Kidney (tissue), 14 donors: ENCODE results near the gene UBAP1L. TPM values are rescaled to one million over a fixed set of nuclear protein-coding genes. Genes with fewer than 3 reads are reported as not detected.
"Not testable (repeated sequence)": the region's sequence is repeated elsewhere in the genome, so short reads cannot be mapped to it uniquely, and the experiment has no call there.

Experiments
- DNase-seq, 5 donors: peaks; one replicate each; pipeline ENCODE4 v3.0.0-alpha.2; 2013 to 2020
- FAIRE-seq: peaks from 2 replicates; lab custom pipeline; 2012; peaks lifted over from hg19 to GRCh38; lab: Jason Lieb, UNC
- H3K27ac ChIP-seq, 2 donors: one replicate each; pipeline ENCODE4 v1.7.0; 2013; ENCODE audit warnings: low read depth in 2 of 2, low read length in 2 of 2, inconsistent platforms in 1 of 2
- H3K27me3 ChIP-seq: one replicate; pipeline ENCODE4 v1.7.1; 2013; ENCODE audit warnings: low read length, inconsistent platforms; ENCODE audit not compliant: control insufficient read depth, insufficient read depth
- H3K36me3 ChIP-seq, 3 donors: one replicate each; pipeline versions ENCODE4 v1.7.0 to v1.7.1; 2013; ENCODE audit warnings: low read length in 3 of 3, control low read depth in 1 of 3, inconsistent platforms in 1 of 3; ENCODE audit not compliant: insufficient read depth in 3 of 3, control insufficient read depth in 2 of 3
- H3K4me1 ChIP-seq, 3 donors: one replicate each; pipeline versions ENCODE4 v1.7.0 to v1.7.1; 2013; ENCODE audit warnings: low read length in 3 of 3, inconsistent platforms in 1 of 3, low read depth in 1 of 3; ENCODE audit not compliant: control insufficient read depth in 2 of 3, insufficient read depth in 2 of 3
- H3K4me3 ChIP-seq, 3 donors: one replicate each; pipeline versions ENCODE4 v1.7.0 to v1.8.1; 2013; ENCODE audit warnings: low read length in 3 of 3, control low read depth in 1 of 3, inconsistent platforms in 1 of 3
- H3K9ac ChIP-seq, 3 donors: one replicate each; pipeline versions ENCODE4 v1.7.0 to v1.7.1; 2013; ENCODE audit warnings: low read length in 3 of 3, control low read depth in 1 of 3, inconsistent platforms in 1 of 3
- H3K9me3 ChIP-seq, 3 donors: one replicate each; pipeline versions ENCODE4 v1.7.0 to v1.7.1; 2013; ENCODE audit warnings: low read length in 3 of 3, control low read depth in 1 of 3, inconsistent platforms in 1 of 3; ENCODE audit not compliant: control insufficient read depth in 2 of 3, insufficient read depth in 1 of 3
- intact Hi-C: fragments of 100-400 bp; cut with DNase I; formaldehyde crosslinking; loops from one replicate; pipeline ENCODE4 v1.11.1; 2022
- polyA plus RNA-seq: library from polyadenylated mRNA; stranded (reverse); fragments of 350-450 nt; fragmentation: Illumina TruSeq; extraction: RNeasy Lipid Tissue Mini Kit (QIAGEN cat#74804); gene quantifications from one replicate; pipeline ENCODE4 v1.2.3, GENCODE V29; 2014; ENCODE audit warnings: low read depth, low replicate concordance; ENCODE audit not compliant: insufficient read depth
- total RNA-seq: library from RNA; stranded (reverse); fragmentation: NEBNext Ultra II Directional; extraction: Animal tissue kit (Norgen Biotek cat#: 25700); gene quantifications from one replicate; pipeline ENCODE4 v1.2.1, GENCODE V29; 2021
- TF ChIP-seq, protein P1 (sequence below): IDR thresholded peaks from 3 replicates; pipeline ENCODE4 v1.5.1; 2012; ENCODE audit warnings: mild to moderate bottlenecking, moderate library complexity, borderline replicate concordance; ENCODE audit not compliant: insufficient read depth; ENCODE audit errors: extremely low read depth
- donor health status: control.
- donor health status: control.
- donor health status: control.
- donor health status: control.
- donor health status: control.
- donor health status: DM: yes; HTN: yes; CAD: no.
- donor health status: Normal renal cell carcinoma (clear cell type).

UBAP1L gene
- total and polyA plus RNA-seq, 2 donors from 2014 or later = 2.1 to 5.4 TPM

DNA sequence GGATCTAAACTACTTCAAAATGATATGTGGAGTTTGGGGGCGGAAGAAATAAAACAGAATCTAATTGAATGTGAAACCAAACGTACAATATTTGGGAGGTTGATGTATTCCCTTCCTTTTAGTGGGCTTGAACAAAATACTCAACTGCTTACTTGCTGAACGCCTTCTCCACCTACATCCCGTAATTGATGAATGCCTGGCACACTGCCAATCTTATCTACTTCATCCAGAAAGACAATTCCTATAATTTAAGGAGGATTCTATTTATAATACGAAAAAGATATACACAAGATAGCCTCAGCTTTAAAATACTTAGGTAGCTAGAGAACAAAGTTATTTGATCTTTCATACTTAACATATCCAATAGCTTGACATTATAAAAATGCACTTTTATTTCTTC, 41.7 kb upstream of the UBAP1L start:
- intact Hi-C loops = no loop called here
- peaks cover 8 to 49% (median 23%) of the 10 kb centered on the region in 3 donors for H3K36me3 ChIP-seq
- no peaks in the 10 kb centered on the region for H3K9me3 ChIP-seq
- H3K4me3 ChIP-seq = no peak overlapping the region
- no peak overlapping the region for H3K27ac ChIP-seq
- FAIRE-seq = no peak
- H3K4me1 ChIP-seq = peaks cover 0 to 9% (median 0%) of the 10 kb centered on the region in 3 donors
- H3K9ac ChIP-seq = no peak overlapping the region
- no peak for DNase-seq
- no peaks in the 10 kb centered on the region for H3K27me3 ChIP-seq
- TF ChIP-seq, protein P1, sequence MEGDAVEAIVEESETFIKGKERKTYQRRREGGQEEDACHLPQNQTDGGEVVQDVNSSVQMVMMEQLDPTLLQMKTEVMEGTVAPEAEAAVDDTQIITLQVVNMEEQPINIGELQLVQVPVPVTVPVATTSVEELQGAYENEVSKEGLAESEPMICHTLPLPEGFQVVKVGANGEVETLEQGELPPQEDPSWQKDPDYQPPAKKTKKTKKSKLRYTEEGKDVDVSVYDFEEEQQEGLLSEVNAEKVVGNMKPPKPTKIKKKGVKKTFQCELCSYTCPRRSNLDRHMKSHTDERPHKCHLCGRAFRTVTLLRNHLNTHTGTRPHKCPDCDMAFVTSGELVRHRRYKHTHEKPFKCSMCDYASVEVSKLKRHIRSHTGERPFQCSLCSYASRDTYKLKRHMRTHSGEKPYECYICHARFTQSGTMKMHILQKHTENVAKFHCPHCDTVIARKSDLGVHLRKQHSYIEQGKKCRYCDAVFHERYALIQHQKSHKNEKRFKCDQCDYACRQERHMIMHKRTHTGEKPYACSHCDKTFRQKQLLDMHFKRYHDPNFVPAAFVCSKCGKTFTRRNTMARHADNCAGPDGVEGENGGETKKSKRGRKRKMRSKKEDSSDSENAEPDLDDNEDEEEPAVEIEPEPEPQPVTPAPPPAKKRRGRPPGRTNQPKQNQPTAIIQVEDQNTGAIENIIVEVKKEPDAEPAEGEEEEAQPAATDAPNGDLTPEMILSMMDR = no peak

DNA sequence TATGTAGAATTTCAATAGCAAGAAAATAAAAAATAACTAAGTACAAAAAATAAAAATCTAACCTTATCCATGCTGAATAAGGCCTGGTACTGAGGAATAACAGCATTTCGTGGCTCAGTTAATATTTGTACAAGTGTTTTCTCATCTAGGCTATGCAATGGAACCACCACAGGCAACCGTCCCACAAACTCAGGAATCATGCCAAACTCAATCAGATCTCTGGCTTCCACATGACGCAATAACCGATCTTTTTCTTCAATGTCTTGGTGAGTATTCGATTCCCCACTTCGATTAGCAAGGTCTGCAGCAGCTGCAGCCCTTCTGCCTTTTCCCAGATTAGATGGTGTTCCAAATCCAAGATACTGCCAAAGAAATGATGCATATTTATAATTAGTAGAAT, 39.7 kb upstream of the UBAP1L start:
- no peak overlapping the region for H3K27ac ChIP-seq
- DNase-seq = no peak
- TF ChIP-seq, protein P1 = no peak
- no peaks in the 10 kb centered on the region for H3K27me3 ChIP-seq
- H3K9me3 ChIP-seq = no peaks in the 10 kb centered on the region
- H3K4me3 ChIP-seq = no peak overlapping the region
- no peak for FAIRE-seq
- no peaks in the 10 kb centered on the region for H3K4me1 ChIP-seq
- H3K9ac ChIP-seq = no peak overlapping the region
- intact Hi-C loops = no loop called here
- H3K36me3 ChIP-seq = peaks cover 10 to 49% (median 26%) of the 10 kb centered on the region in 3 donors

DNA sequence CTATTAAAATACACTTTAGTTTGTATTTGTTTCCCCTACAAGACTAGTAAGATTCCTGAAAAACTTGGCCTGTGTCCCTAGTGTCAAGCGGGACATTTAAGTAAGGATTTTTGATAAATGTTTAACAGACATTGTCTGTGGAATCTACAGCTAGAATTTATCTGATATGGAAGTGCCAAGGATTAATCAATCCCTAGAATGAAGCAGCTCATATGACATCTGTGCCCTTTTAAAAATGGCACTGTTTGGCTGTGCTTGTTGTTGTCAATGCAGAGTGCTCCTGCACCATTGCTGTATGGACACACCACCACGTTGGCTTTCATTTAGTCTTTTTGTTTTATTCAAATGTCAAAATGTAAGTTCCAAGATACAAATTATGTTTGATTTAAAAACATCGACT, 32.9 kb upstream of the UBAP1L start:
- Histone ChIP-seq H3K4me1 (no peaks in the 10 kb centered on the region), H3K27ac (no peak overlapping the region), H3K9me3 (no peaks in the 10 kb centered on the region), H3K9ac (no peak overlapping the region), H3K27me3 (no peaks in the 10 kb centered on the region), H3K36me3 (peaks cover 3 to 15% (median 4%) of the 10 kb centered on the region in 3 donors), H3K4me3 (no peak overlapping the region)
- TF ChIP-seq, protein P1 = no peak
- no peak for DNase-seq
- intact Hi-C loops = no loop called here
- no peak for FAIRE-seq

DNA sequence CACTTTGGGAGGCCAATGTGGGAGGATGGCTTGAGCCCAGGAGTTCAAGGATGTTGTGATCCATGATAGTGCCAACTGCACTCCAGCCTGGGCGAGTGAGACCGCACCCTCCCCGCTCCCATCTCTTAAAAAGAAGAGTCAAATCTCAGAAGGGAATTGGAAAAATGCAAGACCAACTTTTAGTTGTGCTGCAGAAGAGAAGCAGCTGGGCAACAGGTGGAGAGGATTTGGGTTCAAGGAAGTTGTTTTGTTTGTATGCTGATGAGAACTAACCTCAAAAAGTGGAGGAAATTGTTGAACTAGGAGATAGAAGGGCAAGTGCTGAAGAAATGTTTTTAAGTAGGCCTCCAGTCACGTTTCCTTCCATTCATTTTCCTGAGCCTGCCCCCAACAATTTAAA, 31.4 kb upstream of the UBAP1L start:
- H3K4me1 ChIP-seq = no peaks in the 10 kb centered on the region
- no peak overlapping the region for H3K27ac ChIP-seq
- no peak overlapping the region for H3K4me3 ChIP-seq
- intact Hi-C loops = no loop called here
- peaks cover 3 to 15% (median 4%) of the 10 kb centered on the region in 3 donors for H3K36me3 ChIP-seq
- no peak for DNase-seq
- H3K9ac ChIP-seq = no peak overlapping the region
- no peaks in the 10 kb centered on the region for H3K9me3 ChIP-seq
- FAIRE-seq = no peak
- TF ChIP-seq, protein P1 = no peak
- no peaks in the 10 kb centered on the region for H3K27me3 ChIP-seq

DNA sequence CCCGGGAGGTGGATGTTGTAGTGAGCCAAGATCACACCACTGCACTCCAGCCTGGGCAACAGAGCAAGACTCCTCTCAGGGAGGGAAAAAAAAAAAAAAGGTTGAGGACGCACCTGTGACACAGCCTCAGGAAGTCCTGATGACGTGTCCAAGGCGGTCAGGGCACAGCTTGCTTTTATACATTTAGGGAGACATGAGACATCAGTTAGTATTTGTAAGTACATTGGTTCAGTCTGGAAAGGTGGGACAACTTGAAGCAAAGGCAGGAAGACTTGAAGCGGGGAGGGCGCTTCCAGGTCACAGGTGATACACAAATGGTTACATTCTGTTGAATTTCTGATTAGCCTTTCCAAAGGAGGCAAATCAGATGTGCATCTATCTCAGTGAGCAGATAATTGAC, 23.6 kb upstream of the UBAP1L start:
- H3K36me3 ChIP-seq, FAIRE-seq, H3K4me3 ChIP-seq, DNase-seq, H3K9me3 ChIP-seq, H3K4me1 ChIP-seq, H3K27ac ChIP-seq, intact Hi-C loops, H3K9ac ChIP-seq, H3K27me3 ChIP-seq: not testable (repeated sequence)
